Upper lobe of left lung (tissue), 4 donors: ENCODE results near the gene SPDYE16.
"Not testable (repeated sequence)": the region's sequence is repeated elsewhere in the genome, so short reads cannot be mapped to it uniquely, and the experiment has no call there.

Experiments
- CTCF ChIP-seq, 6 experiments: fragments of 450-650 bp in 4 of 6; fragments of 200-600 bp in 2 of 6; sonication (generic) in 2 of 6; IDR thresholded peaks; one replicate each; pipeline ENCODE4 v1.5.1; 2016 to 2019; ENCODE audit warnings: antibody characterized with exemption in 6 of 6
- POLR2A ChIP-seq, 4 donors: fragments of 450-650 bp; IDR thresholded peaks; one replicate each; pipeline ENCODE4 v1.5.1; 2016 to 2017; ENCODE audit warnings: antibody characterized with exemption in 4 of 4, mild to moderate bottlenecking in 2 of 4
- POLR2AphosphoS5 ChIP-seq, 2 donors: sonication (generic); formaldehyde crosslinking; IDR thresholded peaks; one replicate each; pipeline ENCODE4 v1.5.1; 2017; ENCODE audit warnings: antibody characterized with exemption in 2 of 2

GRCh38 chr7:76549855-76550248, 6.8 kb upstream of the SPDYE16 start:
- not testable (repeated sequence) for TF ChIP-seq CTCF, POLR2AphosphoS5, POLR2A (IDR thresholded peaks at IDR 0.05)
